Activated naive CD4-positive, alpha-beta T cell treated with anti-CD3 and anti-CD28 coated beads, Interleukin-2, amount 50 U/mL, for 72 hours (primary cell): Measurements from ENCODE around the gene KLF1. TPM values are rescaled to one million over a fixed set of nuclear protein-coding genes. Genes with fewer than 3 reads are reported as not detected.
"Not testable (repeated sequence)": the region's sequence is repeated elsewhere in the genome, so short reads cannot be mapped to it uniquely, and the experiment has no call there.

ENCODE experiments used
- ATAC-seq, 2 donors: fragments of 150-1000 bp; cut with Tn5 transposase; 2 replicates each; pipeline ENCODE4 v1.10.0; 2021; ENCODE audit warnings: mild to moderate bottlenecking in 2 of 2, moderate library complexity in 2 of 2
- DNase-seq, 2 donors: peaks; one replicate each; pipeline ENCODE4 v3.0.0; 2021 to 2022; ENCODE audit warnings: low spot score in 2 of 2
- H3K27ac Mint-ChIP-seq, 2 donors: one replicate each; pipeline ENCODE4 v1.8.0; 2022; ENCODE audit warnings: mild to moderate bottlenecking in 2 of 2, mixed read lengths in 2 of 2
- H3K36me3 Mint-ChIP-seq, 2 donors: one replicate each; pipeline ENCODE4 v1.8.0; 2022; ENCODE audit warnings: mixed read lengths in 2 of 2
- H3K9me3 Mint-ChIP-seq, 2 donors: one replicate each; pipeline ENCODE4 v1.8.0; 2022; ENCODE audit warnings: mixed read lengths in 2 of 2
- total RNA-seq, 2 donors: library from RNA; stranded (reverse); gene quantifications; one replicate each; pipeline ENCODE4 v1.2.3, GENCODE V29; 2022

The KLF1 gene
- total RNA-seq, 2 donors from 2014 or later, result 0.46 to 0.54 TPM

GRCh38 chr19:12858041-12858928 is 28.7 kb downstream of the KLF1 start:
- Mint-ChIP-seq H3K27ac (no peak overlapping the region), H3K36me3 (no peaks in the 10 kb centered on the region), H3K9me3 (no peaks in the 10 kb centered on the region)
- ATAC-seq (no peak), DNase-seq (no peak)

GRCh38 chr19:12856653-12857052 is 30.3 kb downstream of the KLF1 start:
- H3K27ac Mint-ChIP-seq, result no peak overlapping the region
- no peaks in the 10 kb centered on the region for H3K36me3 Mint-ChIP-seq
- no peak for ATAC-seq
- no peaks in the 10 kb centered on the region for H3K9me3 Mint-ChIP-seq
- DNase-seq, result no peak

- H3K9me3 Mint-ChIP-seq, result no peaks in the 10 kb centered on the region
Measured at GRCh38 chr19:12847159-12848139, 39.6 kb downstream of the KLF1 start.

GRCh38 chr19:12846613-12847012 is 40.4 kb downstream of the KLF1 start:
- DNase-seq, H3K36me3 Mint-ChIP-seq, H3K9me3 Mint-ChIP-seq, H3K27ac Mint-ChIP-seq, ATAC-seq: not testable (repeated sequence)

More at GRCh38 chr19:12847159-12848139, 39.6 kb downstream of the KLF1 start:
- Mint-ChIP-seq H3K27ac (peak overlapping the region in 1 of 2 donors; percentile 85), H3K36me3 (no peaks in the 10 kb centered on the region)
- DNase-seq, result peak; percentile 88 to 100
- peak; percentile 97 to 98 for ATAC-seq

- Mint-ChIP-seq H3K36me3 (peaks cover 0 to 9% of the 10 kb centered on the region in 2 donors), H3K9me3 (no peaks in the 10 kb centered on the region), H3K27ac (no peak overlapping the region)
- ATAC-seq, result no peak
- DNase-seq, result no peak
Measured at GRCh38 chr19:12843999-12844732, 42.8 kb downstream of the KLF1 start.

GRCh38 chr19:12843328-12843727 is 43.7 kb downstream of the KLF1 start:
- ATAC-seq (no peak), DNase-seq (no peak)
- Mint-ChIP-seq H3K36me3 (peaks cover 0 to 11% of the 10 kb centered on the region in 2 donors), H3K27ac (no peak overlapping the region), H3K9me3 (no peaks in the 10 kb centered on the region)

- H3K9me3 Mint-ChIP-seq, result no peaks in the 10 kb centered on the region
- ATAC-seq (no peak), DNase-seq (no peak)
- H3K36me3 Mint-ChIP-seq, result peaks cover 0 to 11% of the 10 kb centered on the region in 2 donors
- no peak overlapping the region for H3K27ac Mint-ChIP-seq
Measured at GRCh38 chr19:12842511-12842910, 44.5 kb downstream of the KLF1 start.

GRCh38 chr19:12841094-12841493 is 45.9 kb downstream of the KLF1 start:
- Mint-ChIP-seq H3K27ac (no peak overlapping the region), H3K9me3 (no peaks in the 10 kb centered on the region), H3K36me3 (peaks cover 0 to 11% of the 10 kb centered on the region in 2 donors)
- ATAC-seq (no peak), DNase-seq (no peak)

- no peak overlapping the region for H3K27ac Mint-ChIP-seq
- peaks cover 0 to 11% of the 10 kb centered on the region in 2 donors for H3K36me3 Mint-ChIP-seq
- ATAC-seq (peak in 1 of 2 donors; percentile 36), DNase-seq (peak in 1 of 2 donors; percentile 76)
- no peaks in the 10 kb centered on the region for H3K9me3 Mint-ChIP-seq
Measured at GRCh38 chr19:12840091-12841079, 46.6 kb downstream of the KLF1 start.

GRCh38 chr19:12838886-12839756 is 47.9 kb downstream of the KLF1 start:
- Mint-ChIP-seq H3K27ac (no peak overlapping the region), H3K36me3 (peaks cover 4 to 17% of the 10 kb centered on the region in 2 donors), H3K9me3 (no peaks in the 10 kb centered on the region)
- peak in 1 of 2 donors; percentile 38 for ATAC-seq
- peak in 1 of 2 donors; percentile 20 for DNase-seq

GRCh38 chr19:12838182-12838885 is 48.7 kb downstream of the KLF1 start, which contains the start of gene MAST1:
Gene MAST1 (plus strand): TSS chr19:12838515. CDS start chr19:12838573, 58 bp downstream.
- Mint-ChIP-seq H3K27ac (peak within 1 kb of the TSS in 1 of 2 donors; percentile 33), H3K9me3 (no peaks in the 10 kb centered on the region), H3K36me3 (peaks cover 4 to 17% of the 10 kb centered on the region in 2 donors)
- ATAC-seq, result peak; percentile 52 to 70
- peak in 1 of 2 donors; percentile 70 for DNase-seq

GRCh38 chr19:12837225-12837624 is 49.8 kb downstream of the KLF1 start:
- ATAC-seq (peak; percentile 53 to 77), DNase-seq (no peak)
- Mint-ChIP-seq H3K9me3 (no peaks in the 10 kb centered on the region), H3K27ac (no peak overlapping the region), H3K36me3 (peaks cover 4 to 17% of the 10 kb centered on the region in 2 donors)

GRCh38 chr19:12836529-12836863 is 50.5 kb downstream of the KLF1 start:
- DNase-seq, result no peak
- Mint-ChIP-seq H3K27ac (no peak overlapping the region), H3K36me3 (peaks cover 4 to 17% of the 10 kb centered on the region in 2 donors)

More at GRCh38 chr19:12836529-12836863, 50.5 kb downstream of the KLF1 start:
- no peaks in the 10 kb centered on the region for H3K9me3 Mint-ChIP-seq
- no peak for ATAC-seq
